Measurements from ENCODE around the gene PRKAG3. TPM values are rescaled to one million over a fixed set of nuclear protein-coding genes. Genes with fewer than 3 reads are reported as not detected.

The PRKAG3 gene
- polyA plus RNA-seq, 3 donors from 2014 or later = not detected

DNA sequence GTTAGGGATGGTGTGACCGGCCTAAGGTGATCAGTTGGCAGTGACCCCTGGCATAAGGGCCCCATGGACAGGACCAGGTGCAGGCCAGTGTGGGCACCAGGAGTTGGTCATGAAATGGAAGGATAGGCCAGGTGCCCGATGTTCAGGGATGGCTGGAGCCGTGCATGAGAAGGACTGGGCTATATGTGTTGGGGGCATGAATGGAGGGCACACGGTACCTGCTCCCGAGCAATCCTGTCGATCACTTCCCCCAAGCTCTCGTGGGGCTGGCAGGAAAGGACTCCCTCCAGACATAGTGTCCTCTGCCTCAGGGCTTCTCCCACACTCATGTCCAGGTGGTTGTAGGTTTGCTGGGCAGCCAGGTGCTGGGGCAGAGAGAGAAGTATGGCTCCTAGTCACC, 7.6 kb downstream of the PRKAG3 start:
- Mint-ChIP-seq H3K27me3 (ENCODE audit: low read depth in 3 of 3) (peaks cover 3 to 6% (median 5%) of the 10 kb centered on the region in 3 donors), H3K27ac (no peak overlapping the region), H3K9me3 (no peaks in the 10 kb centered on the region), H3K4me3 (no peak overlapping the region), H3K4me1 (no peaks in the 10 kb centered on the region), H3K36me3 (no peaks in the 10 kb centered on the region)
- DNase-seq = no peak

DNA sequence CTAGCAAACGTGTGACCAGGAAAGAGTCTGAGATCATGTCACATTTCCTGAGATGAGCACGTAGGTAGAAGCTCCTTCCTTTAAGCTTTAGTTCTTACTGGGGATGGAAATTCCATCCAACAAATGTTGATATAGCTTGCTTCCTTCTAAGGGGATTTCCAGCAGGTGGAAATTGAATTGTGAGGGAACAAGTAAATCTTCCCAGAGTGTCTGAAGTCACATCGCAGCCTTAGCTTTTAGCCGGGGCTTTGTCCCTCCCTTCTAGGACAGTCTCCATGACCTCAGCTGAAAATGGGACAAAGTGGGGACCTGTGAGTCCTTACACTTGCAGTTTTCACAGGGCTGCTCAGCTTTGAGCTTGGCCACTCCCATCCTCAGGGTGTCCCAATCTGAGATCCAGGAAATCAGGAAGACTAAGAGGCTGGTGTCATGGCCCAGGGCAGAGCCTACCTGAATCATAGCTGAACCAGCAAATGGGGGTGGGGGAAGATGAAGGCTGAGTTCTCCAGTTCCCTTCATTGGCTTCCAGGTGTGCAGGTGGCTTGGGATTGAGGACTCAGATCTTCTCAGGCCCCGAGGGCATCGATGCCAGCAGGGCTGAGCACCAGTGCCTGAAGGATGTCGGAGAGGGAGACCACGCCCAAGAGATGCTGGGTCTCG, 8.3 kb downstream of the PRKAG3 start:
- H3K4me3 Mint-ChIP-seq = no peak overlapping the region
- no peak for DNase-seq
- no peaks in the 10 kb centered on the region for H3K36me3 Mint-ChIP-seq
- H3K27ac Mint-ChIP-seq = no peak overlapping the region
- no peaks in the 10 kb centered on the region for H3K9me3 Mint-ChIP-seq
- peaks cover 3 to 6% (median 5%) of the 10 kb centered on the region in 3 donors for H3K27me3 Mint-ChIP-seq (ENCODE audit: low read depth in 3 of 3)
- H3K4me1 Mint-ChIP-seq = no peaks in the 10 kb centered on the region

DNA sequence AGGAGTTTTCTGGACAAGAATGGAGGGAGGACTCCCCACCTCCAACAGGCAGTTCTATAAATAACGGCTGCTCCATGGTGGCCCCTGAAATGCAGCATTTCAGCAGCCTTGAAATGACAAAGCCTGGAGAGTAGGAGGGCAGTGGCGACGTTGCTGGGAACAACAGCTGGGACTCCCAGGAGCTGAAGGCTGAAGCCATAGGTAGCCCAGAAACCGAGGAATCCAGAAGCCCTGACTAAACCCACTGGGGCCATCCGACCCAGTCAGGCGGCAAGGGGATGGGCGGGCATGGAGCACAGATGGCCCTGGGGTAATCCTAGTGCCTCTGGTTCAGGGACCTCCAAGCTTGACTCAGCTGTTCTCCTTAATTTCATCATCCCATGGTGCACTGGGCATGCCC, 9.0 kb downstream of the PRKAG3 start:
- Mint-ChIP-seq H3K4me1 (no peaks in the 10 kb centered on the region), H3K27me3 (ENCODE audit: low read depth in 3 of 3) (peaks cover 3 to 5% (median 4%) of the 10 kb centered on the region in 3 donors), H3K27ac (no peak overlapping the region), H3K4me3 (no peak overlapping the region), H3K36me3 (no peaks in the 10 kb centered on the region), H3K9me3 (no peaks in the 10 kb centered on the region)
- no peak for DNase-seq

DNA sequence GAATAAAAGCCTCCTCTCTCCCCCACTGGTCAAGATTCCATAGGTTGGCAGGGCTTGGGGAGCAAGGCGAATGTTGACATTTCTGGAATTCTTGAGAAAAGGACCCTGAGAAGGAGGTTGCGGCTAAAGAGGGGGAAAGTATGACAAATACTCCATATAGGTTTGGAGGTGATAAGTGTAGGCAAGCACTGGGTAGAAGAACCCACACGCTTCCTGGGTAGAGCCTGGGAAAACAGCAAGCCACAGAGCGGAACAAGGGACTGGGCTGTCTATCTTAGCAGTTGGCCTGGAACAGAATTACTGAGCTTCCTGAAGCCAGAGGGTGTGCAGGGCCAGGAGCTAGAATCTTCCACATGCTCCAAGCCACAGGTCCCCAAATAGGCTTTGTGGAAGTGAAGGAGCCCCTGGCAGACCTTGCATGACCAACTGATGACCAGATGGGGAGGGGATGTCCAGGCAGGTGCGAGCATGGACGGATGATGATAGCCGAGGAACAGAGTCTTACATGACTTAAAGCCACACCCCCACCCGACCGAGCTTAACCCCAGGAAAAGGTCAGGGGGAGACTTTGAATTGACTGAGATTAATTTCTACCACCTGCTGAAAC, 9.9 kb downstream of the PRKAG3 start:
- no peak overlapping the region for H3K4me3 Mint-ChIP-seq
- H3K27me3 Mint-ChIP-seq (ENCODE audit: low read depth in 3 of 3) = peaks cover 3 to 5% (median 5%) of the 10 kb centered on the region in 3 donors
- no peaks in the 10 kb centered on the region for H3K9me3 Mint-ChIP-seq
- no peaks in the 10 kb centered on the region for H3K36me3 Mint-ChIP-seq
- no peaks in the 10 kb centered on the region for H3K4me1 Mint-ChIP-seq
- DNase-seq = no peak
- no peak overlapping the region for H3K27ac Mint-ChIP-seq

DNA sequence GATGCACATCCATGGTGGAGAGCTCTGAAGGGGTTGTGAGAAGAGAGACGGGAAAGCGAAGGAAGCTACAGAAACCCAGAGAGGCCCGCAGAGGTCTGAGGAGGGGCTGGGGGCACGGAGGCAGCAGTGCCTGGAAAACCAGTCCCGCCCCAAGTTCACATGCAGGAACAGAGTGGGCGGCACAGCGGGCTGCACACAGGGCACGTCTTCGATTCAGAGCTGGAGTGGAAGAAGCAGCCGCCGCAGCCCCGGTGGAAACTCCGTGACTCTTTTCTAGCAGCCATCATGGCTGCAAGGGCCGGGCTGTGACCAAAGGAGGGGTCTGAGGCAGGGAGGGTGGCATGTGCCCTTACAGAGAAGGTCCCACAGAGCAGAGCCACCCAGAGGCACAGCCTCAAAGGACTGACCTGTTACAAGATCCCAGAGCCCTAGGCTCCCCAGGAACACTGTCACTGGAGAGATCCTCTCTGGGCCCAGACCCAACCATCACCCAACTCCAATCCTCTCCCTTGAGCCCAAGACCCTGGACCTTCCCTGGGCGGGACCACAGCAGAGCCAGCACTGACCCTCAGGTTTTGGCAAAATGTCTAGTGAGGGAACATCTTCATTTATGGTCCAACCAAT, 10.7 kb downstream of the PRKAG3 start:
- DNase-seq = no peak
- H3K27me3 Mint-ChIP-seq (ENCODE audit: low read depth in 3 of 3) = peaks cover 3 to 5% (median 5%) of the 10 kb centered on the region in 3 donors
- no peaks in the 10 kb centered on the region for H3K9me3 Mint-ChIP-seq
- no peak overlapping the region for H3K27ac Mint-ChIP-seq
- no peaks in the 10 kb centered on the region for H3K4me1 Mint-ChIP-seq
- no peak overlapping the region for H3K4me3 Mint-ChIP-seq
- no peaks in the 10 kb centered on the region for H3K36me3 Mint-ChIP-seq

DNA sequence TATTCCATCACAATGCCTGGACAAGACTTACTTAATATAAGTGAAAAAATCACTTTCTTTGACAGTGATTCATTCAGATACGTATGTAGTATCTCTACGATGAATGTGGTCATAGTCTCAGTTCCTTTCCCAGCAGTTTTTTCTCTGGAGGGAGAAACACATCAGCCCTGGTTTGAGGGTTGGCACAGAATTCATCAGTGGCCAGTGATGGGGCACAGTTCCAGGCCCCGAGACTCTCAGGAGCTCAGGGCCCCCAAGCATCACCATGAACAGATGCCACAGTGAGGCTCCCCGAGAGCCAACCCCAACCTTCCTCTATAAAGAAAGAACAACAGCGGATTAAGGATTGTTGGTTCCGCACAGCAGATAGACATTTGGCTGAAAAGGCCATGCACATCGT, 12.5 kb downstream of the PRKAG3 start:
- Mint-ChIP-seq H3K4me1 (no peaks in the 10 kb centered on the region), H3K9me3 (no peaks in the 10 kb centered on the region), H3K27ac (no peak overlapping the region), H3K4me3 (no peak overlapping the region), H3K36me3 (no peaks in the 10 kb centered on the region), H3K27me3 (ENCODE audit: low read depth in 3 of 3) (peaks cover 3 to 5% (median 5%) of the 10 kb centered on the region in 3 donors)
- no peak for DNase-seq

DNA sequence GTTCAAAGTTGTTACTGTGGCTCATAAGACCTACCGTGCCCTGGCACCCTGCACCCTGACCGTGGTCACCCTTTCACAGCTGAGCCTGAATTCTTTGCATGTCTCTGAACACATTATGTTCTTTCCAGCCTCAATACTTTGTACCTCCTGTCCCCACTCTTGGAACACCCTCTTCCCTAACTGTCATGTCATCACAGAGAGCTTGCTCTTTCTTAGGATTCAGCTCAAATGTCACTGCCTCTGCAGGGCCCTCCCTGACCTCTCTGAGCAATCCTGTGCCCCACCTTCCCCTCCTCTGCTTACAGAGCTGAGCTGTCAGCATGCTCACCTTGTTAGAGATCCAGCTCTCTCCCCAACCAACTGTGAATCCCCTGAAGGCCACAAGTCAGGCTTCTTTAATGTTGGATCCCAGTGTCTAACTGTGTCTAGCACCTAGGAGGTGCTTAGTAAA, 15.0 kb downstream of the PRKAG3 start:
- Mint-ChIP-seq H3K27me3 (ENCODE audit: low read depth in 3 of 3) (peaks cover under 1 to 3% (median 3%) of the 10 kb centered on the region in 3 donors), H3K36me3 (no peaks in the 10 kb centered on the region), H3K4me1 (no peaks in the 10 kb centered on the region), H3K27ac (no peak overlapping the region), H3K9me3 (no peaks in the 10 kb centered on the region), H3K4me3 (no peak overlapping the region)
- DNase-seq = no peak

DNA sequence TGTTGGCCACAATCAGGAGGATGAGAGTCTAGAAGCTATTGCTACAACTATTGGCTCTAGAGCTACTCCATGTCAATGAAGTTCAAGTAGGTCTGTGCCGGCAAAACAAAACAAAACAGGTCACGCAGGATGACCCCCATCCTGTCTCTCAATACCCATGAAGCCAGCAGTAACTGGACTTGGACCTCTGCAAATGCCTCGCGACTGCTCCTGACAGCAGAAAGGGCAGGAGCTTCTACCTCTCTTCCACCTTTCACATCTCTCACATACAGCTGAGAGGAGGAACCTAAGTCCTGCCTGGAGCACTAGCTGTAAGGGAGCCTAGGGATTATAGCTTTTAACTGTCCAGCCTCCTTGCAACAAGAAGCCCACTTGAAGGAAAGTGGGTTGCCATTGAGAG, 16.0 kb downstream of the PRKAG3 start:
- Mint-ChIP-seq H3K36me3 (no peaks in the 10 kb centered on the region), H3K9me3 (no peaks in the 10 kb centered on the region)
- no peak for DNase-seq

DNA sequence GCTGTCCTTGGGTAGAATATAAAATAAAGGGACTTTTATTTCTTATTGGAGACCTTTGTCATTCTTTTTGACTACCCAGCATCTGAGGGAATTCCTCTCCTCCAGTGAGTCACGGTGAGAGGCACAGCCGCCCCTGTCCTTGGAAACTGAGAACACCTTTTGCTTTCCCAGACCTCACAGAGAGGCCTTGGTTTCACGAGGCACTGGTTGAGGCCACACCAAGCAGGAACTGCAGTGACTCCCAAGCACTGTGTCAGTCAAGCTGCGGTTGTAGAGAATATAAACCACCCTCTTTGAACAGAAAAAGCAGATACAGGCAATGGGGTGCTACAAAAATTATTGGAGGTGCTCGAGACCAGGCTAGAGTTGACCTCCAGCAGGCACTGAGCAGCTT, 16.4 kb downstream of the PRKAG3 start:
- H3K4me3 Mint-ChIP-seq = no peak overlapping the region
- peaks cover 0 to 6% (median 0%) of the 10 kb centered on the region in 3 donors for H3K27me3 Mint-ChIP-seq (ENCODE audit: low read depth in 3 of 3)
- no peak for DNase-seq
- H3K9me3 Mint-ChIP-seq = no peaks in the 10 kb centered on the region
- no peak overlapping the region for H3K27ac Mint-ChIP-seq
- no peaks in the 10 kb centered on the region for H3K4me1 Mint-ChIP-seq
- no peaks in the 10 kb centered on the region for H3K36me3 Mint-ChIP-seq

More for the DNA sequence above, 16.0 kb downstream of the PRKAG3 start:
- H3K27me3 Mint-ChIP-seq (ENCODE audit: low read depth in 3 of 3) = peaks cover 0 to 6% (median 3%) of the 10 kb centered on the region in 3 donors
- H3K4me1 Mint-ChIP-seq = no peaks in the 10 kb centered on the region
- H3K27ac Mint-ChIP-seq = no peak overlapping the region
- no peak overlapping the region for H3K4me3 Mint-ChIP-seq

DNA sequence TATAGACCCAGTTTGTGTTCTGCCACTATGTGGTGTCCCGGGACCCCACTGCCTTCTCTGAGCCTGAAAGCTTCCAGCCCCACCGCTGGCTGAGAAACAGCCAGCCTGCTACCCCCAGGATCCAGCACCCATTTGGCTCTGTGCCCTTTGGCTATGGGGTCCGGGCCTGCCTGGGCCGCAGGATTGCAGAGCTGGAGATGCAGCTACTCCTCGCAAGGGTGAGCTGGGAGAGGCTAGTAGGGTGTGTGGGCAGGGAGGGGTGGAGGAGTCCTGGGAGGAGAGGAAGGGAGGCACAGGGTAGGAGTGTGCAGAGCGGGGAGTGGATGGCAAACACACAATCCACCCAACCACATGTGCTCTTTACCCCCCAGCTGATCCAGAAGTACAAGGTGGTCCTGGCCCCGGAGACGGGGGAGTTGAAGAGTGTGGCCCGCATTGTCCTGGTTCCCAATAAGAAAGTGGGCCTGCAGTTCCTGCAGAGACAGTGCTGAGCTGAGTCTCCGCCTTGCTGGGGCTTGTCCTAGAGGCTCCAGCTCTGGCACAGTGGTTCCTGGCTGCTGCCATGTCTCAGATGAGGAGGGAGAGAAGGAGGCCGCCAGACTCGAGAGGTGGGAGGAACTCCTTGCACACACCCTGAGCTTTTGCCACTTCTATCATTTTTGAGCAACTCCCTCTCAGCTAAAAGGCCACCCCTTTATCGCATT, 16.9 kb downstream of the PRKAG3 start:
- Mint-ChIP-seq H3K4me1 (no peaks in the 10 kb centered on the region), H3K4me3 (no peak overlapping the region), H3K27me3 (ENCODE audit: low read depth in 3 of 3) (peaks cover 0 to 6% (median 0%) of the 10 kb centered on the region in 3 donors), H3K36me3 (no peaks in the 10 kb centered on the region), H3K9me3 (no peaks in the 10 kb centered on the region), H3K27ac (no peak overlapping the region)
- DNase-seq = no peak

DNA sequence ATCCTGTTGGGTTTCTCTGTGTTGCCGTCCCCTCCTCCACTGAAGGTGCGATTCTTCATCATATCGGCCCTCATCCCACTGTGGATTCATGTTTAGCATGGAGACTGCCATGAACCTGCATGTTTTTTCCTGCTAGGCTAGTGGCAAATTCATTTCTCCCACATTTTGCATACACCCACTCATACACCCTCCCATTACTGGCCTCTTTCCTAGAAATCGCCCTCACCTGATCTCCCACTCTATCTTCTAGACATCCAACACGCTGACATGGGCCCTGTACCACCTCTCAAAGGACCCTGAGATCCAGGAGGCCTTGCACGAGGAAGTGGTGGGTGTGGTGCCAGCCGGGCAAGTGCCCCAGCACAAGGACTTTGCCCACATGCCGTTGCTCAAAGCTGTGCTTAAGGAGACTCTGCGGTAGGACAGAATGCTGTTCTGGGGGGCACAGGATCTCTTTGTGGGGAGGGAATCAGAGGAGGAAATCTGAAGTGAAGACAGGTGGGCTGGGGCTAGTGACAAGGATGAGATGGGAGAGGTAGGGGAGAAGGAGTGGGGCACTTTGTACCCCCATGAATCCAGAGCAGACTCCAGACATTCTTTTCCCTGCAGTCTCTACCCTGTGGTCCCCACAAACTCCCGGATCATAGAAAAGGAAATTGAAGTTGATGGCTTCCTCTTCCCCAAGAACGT, 17.7 kb downstream of the PRKAG3 start:
- peak overlapping the region in 1 of 6 donors; percentile 55 for H3K27ac Mint-ChIP-seq
- H3K4me3 Mint-ChIP-seq = no peak overlapping the region
- no peak for DNase-seq
- H3K4me1 Mint-ChIP-seq = no peaks in the 10 kb centered on the region
- no peaks in the 10 kb centered on the region for H3K9me3 Mint-ChIP-seq
- no peaks in the 10 kb centered on the region for H3K36me3 Mint-ChIP-seq
- H3K27me3 Mint-ChIP-seq (ENCODE audit: low read depth in 3 of 3) = peaks cover 0 to 11% (median 2%) of the 10 kb centered on the region in 3 donors

DNA sequence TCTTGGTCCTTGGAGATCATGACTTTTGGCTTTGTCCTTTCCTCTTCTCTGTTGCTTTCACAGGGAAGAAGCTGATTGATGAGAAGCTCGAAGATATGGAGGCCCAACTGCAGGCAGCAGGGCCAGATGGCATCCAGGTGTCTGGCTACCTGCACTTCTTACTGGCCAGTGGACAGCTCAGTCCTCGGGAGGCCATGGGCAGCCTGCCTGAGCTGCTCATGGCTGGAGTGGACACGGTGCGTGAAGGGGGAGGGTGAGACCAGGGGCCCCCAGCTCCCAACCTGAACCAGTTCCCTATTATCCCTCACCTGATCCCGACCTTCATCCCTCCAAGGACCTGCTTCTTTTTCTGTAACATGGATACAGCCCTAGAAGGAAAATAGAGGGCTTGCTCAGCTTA, 18.7 kb downstream of the PRKAG3 start:
- no peak for DNase-seq
- Mint-ChIP-seq H3K36me3 (no peaks in the 10 kb centered on the region), H3K27ac (no peak overlapping the region), H3K9me3 (no peaks in the 10 kb centered on the region), H3K27me3 (ENCODE audit: low read depth in 3 of 3) (peaks cover 0 to 12% (median 2%) of the 10 kb centered on the region in 3 donors), H3K4me1 (no peaks in the 10 kb centered on the region), H3K4me3 (no peak overlapping the region)

DNA sequence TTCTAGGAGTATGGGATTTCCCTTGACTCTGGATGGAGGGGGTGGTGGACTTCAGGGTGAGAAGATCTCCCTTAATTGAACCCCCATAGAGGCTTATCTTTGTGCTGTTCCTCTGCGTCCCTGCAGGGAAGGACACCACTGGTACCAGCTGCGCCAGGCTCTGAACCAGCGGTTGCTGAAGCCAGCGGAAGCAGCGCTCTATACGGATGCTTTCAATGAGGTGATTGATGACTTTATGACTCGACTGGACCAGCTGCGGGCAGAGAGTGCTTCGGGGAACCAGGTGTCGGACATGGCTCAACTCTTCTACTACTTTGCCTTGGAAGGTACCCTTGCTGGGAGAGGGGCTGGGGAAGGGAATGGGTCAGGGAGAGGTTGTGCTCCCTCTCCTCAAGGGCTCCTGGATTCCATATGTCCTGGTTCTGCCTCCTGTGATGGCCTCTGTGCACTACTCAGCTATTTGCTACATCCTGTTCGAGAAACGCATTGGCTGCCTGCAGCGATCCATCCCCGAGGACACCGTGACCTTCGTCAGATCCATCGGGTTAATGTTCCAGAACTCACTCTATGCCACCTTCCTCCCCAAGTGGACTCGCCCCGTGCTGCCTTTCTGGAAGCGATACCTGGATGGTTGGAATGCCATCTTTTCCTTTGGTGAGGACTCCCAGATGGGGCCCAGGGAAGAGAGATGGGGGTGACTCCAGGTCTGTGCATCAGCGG, 19.3 kb downstream of the PRKAG3 start:
- DNase-seq = no peak
- H3K9me3 Mint-ChIP-seq = no peaks in the 10 kb centered on the region
- no peak overlapping the region for H3K4me3 Mint-ChIP-seq
- H3K27me3 Mint-ChIP-seq (ENCODE audit: low read depth in 3 of 3) = peaks cover 0 to 12% (median 4%) of the 10 kb centered on the region in 3 donors
- H3K27ac Mint-ChIP-seq = no peak overlapping the region
- H3K4me1 Mint-ChIP-seq = no peaks in the 10 kb centered on the region
- H3K36me3 Mint-ChIP-seq = no peaks in the 10 kb centered on the region

Data from immature natural killer cell (primary cell).